Endodermal cell (in vitro differentiated cells): ENCODE data around the gene INSC. TPM values are rescaled to one million over a fixed set of nuclear protein-coding genes. Genes with fewer than 3 reads are reported as not detected.

ENCODE experiments used
- DNase-seq: peaks from one replicate; pipeline ENCODE4 v3.0.0-alpha.2; 2017
- H3K27ac ChIP-seq: 2 replicates; pipeline ENCODE4 v1.5.1; 2013; ENCODE audit warnings: mild to moderate bottlenecking, low read depth, low read length, moderate library complexity
- H3K27me3 ChIP-seq: 2 replicates; pipeline ENCODE4 v1.6.1; 2013; ENCODE audit warnings: mild to moderate bottlenecking, low read length, moderate library complexity; ENCODE audit not compliant: insufficient read depth, control insufficient read depth, poor library complexity, severe bottlenecking
- H3K36me3 ChIP-seq: 2 replicates; pipeline ENCODE4 v1.7.0; 2013; ENCODE audit warnings: mild to moderate bottlenecking, low read length, moderate library complexity; ENCODE audit not compliant: control insufficient read depth, insufficient read depth
- H3K4me1 ChIP-seq: one replicate; pipeline ENCODE4 v1.7.0; 2013; ENCODE audit warnings: low read length; ENCODE audit not compliant: control insufficient read depth, insufficient read depth
- H3K4me3 ChIP-seq: 2 replicates; pipeline ENCODE4 v1.5.1; 2013; ENCODE audit warnings: mild to moderate bottlenecking, low read length, moderate library complexity
- H3K9ac ChIP-seq: 2 replicates; pipeline ENCODE4 v1.6.1; 2013; ENCODE audit warnings: mild to moderate bottlenecking, low read length, moderate library complexity; ENCODE audit not compliant: poor library complexity, severe bottlenecking; ENCODE audit errors: extremely low read depth
- H3K9me3 ChIP-seq: 2 replicates; pipeline ENCODE4 v1.6.1; 2013; ENCODE audit warnings: mild to moderate bottlenecking, low read length, moderate library complexity; ENCODE audit not compliant: control insufficient read depth
- H3K27ac Mint-ChIP-seq: 2 replicates; pipeline ENCODE4 v1.8.0; 2020; ENCODE audit warnings: mixed read lengths
- H3K27me3 Mint-ChIP-seq: 2 replicates; pipeline ENCODE4 v1.8.0; 2021; ENCODE audit warnings: mild to moderate bottlenecking, mixed read lengths; ENCODE audit not compliant: insufficient read depth
- H3K36me3 Mint-ChIP-seq: 2 replicates; pipeline ENCODE4 v1.8.0; 2020; ENCODE audit warnings: low read depth, mixed read lengths
- H3K4me1 Mint-ChIP-seq: 2 replicates; pipeline ENCODE4 v1.8.0; 2020; ENCODE audit warnings: mixed read lengths
- H3K4me3 Mint-ChIP-seq: 2 replicates; pipeline ENCODE4 v1.8.0; 2020; ENCODE audit warnings: mild to moderate bottlenecking, moderate library complexity, mixed read lengths
- H3K9me3 Mint-ChIP-seq: 2 replicates; pipeline ENCODE4 v1.8.0; 2020; ENCODE audit warnings: mild to moderate bottlenecking, mixed read lengths
- WGBS, 2 experiments: methylation state at CpG; one replicate each; pipeline versions ENCODE4 v1.1.5 to v1.1.7; 2013; ENCODE audit warnings: missing lambda C conversion rate in 2 of 2, mixed read lengths in 1 of 2; ENCODE audit not compliant: insufficient coverage in 1 of 2, insufficient read length in 1 of 2; 5-methylcytosine and 5-hydroxymethylcytosine counted together
- total RNA-seq, 2 donors: library from RNA; stranded (reverse); fragmentation: NEBNext Ultra II Directional in 1 of 2; extraction: Animal tissue kit (Norgen Biotek cat#: 25700) in 1 of 2; gene quantifications; 2 replicates in 1 of 2; 3 replicates in 1 of 2; pipeline ENCODE4 v1.2.1, GENCODE V29; 2021
- TF ChIP-seq, protein P1 (sequence below): fragments of 200-600 bp; sonication (generic); conservative IDR thresholded peaks from 2 replicates; pipeline ENCODE4 v1.5.0; 2021; ENCODE audit warnings: antibody characterized with exemption, mild to moderate bottlenecking

The INSC gene
- total RNA-seq, 2 donors from 2014 or later: not detected

DNA sequence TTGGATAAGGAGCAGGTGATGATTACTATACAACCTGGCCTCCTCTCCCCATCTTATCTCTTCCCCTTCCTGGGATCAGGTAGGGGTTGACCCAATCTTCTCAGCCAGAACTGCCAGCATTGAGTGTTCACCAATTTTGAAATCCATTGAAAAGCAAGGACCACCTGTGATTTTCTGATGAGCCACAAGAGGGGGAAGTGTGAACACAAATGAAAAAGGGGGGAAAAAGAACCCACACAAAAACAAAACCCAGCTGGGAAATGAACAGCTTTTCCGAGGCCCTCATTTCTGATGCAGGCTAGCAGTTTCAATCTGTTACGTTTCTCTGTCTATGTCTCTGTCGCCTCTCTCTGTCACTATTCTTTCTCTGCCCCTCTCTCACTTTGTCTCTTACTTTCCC lies 161.9 kb downstream of the INSC start:
- peak; percentile 59 for DNase-seq
- no peak overlapping the region for H3K27ac ChIP-seq

DNA sequence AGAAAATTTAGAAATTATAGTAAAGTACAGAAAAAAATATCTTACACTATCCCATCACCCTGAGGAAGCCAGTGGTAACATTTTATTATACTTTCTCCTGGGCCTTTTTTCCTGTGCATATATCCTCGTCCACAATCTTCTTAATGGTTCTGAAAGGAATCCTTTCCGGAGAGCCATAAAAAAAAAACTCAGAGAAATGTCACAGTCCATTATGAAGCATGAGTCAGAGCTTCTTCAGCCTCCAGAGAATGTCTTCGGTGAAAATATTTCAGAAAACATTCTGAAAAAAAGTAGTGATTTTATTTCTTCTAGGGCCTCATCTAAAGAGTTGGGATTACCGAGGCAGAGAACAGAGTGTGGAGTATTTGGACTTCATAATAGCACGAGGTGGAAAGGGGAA lies 163.4 kb downstream of the INSC start:
- Histone ChIP-seq H3K4me3 (no peak overlapping the region), H3K27ac (no peak overlapping the region), H3K27me3 (no peaks in the 10 kb centered on the region), H3K4me1 (peaks cover 3% of the 10 kb centered on the region), H3K9me3 (no peaks in the 10 kb centered on the region), H3K36me3 (no peaks in the 10 kb centered on the region), H3K9ac (no peak overlapping the region)
- H3K27me3 Mint-ChIP-seq: no peaks in the 10 kb centered on the region
- TF ChIP-seq, protein P1, sequence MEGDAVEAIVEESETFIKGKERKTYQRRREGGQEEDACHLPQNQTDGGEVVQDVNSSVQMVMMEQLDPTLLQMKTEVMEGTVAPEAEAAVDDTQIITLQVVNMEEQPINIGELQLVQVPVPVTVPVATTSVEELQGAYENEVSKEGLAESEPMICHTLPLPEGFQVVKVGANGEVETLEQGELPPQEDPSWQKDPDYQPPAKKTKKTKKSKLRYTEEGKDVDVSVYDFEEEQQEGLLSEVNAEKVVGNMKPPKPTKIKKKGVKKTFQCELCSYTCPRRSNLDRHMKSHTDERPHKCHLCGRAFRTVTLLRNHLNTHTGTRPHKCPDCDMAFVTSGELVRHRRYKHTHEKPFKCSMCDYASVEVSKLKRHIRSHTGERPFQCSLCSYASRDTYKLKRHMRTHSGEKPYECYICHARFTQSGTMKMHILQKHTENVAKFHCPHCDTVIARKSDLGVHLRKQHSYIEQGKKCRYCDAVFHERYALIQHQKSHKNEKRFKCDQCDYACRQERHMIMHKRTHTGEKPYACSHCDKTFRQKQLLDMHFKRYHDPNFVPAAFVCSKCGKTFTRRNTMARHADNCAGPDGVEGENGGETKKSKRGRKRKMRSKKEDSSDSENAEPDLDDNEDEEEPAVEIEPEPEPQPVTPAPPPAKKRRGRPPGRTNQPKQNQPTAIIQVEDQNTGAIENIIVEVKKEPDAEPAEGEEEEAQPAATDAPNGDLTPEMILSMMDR: no peak
- H3K36me3 Mint-ChIP-seq: no peaks in the 10 kb centered on the region
- DNase-seq: no peak
- H3K27ac Mint-ChIP-seq: no peak overlapping the region
- H3K9me3 Mint-ChIP-seq: no peaks in the 10 kb centered on the region
- H3K4me3 Mint-ChIP-seq: no peak overlapping the region
- WGBS, 2 experiments: 84 to 90% methylated on average over 5 of the region's 5 CpGs
- peaks cover 16% of the 10 kb centered on the region for H3K4me1 Mint-ChIP-seq

More for the DNA sequence above, 161.9 kb downstream of the INSC start:
- Mint-ChIP-seq H3K9me3 (no peaks in the 10 kb centered on the region), H3K4me1 (peaks cover 16% of the 10 kb centered on the region), H3K27ac (no peak overlapping the region), H3K36me3 (no peaks in the 10 kb centered on the region), H3K4me3 (no peak overlapping the region), H3K27me3 (no peaks in the 10 kb centered on the region)
- no peak overlapping the region for H3K9ac ChIP-seq
- H3K27me3 ChIP-seq: no peaks in the 10 kb centered on the region
- TF ChIP-seq, protein P1: peak; percentile 71
- 44 to 61% methylated on average over 2 to 3 of the region's 3 CpGs for WGBS, 2 experiments
- H3K4me1 ChIP-seq: peaks cover 3% of the 10 kb centered on the region
- no peaks in the 10 kb centered on the region for H3K9me3 ChIP-seq
- no peak overlapping the region for H3K4me3 ChIP-seq
- no peaks in the 10 kb centered on the region for H3K36me3 ChIP-seq

DNA sequence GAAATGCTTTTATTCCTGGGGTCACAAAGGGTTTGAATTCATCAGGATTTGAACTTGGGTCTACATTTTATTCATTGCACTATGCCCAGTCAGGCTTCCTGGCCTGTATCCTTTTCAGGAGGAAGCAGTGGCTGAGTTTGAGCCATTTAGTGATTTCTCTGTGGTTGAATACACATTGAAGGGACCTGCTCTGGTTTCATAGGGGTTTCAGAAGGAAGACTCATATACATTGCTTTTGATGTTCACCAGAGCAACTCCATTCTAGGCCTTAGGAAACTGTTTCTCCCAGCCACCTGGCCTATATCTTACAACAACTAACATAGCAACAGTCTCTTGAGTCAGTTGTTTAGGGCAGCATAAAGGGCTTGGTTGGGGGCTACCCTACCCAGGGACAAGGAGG lies 165.7 kb downstream of the INSC start:
- TF ChIP-seq, protein P1: no peak
- DNase-seq: no peak
- H3K27ac ChIP-seq: no peak overlapping the region
- no peak overlapping the region for H3K27ac Mint-ChIP-seq
- no peaks in the 10 kb centered on the region for H3K9me3 ChIP-seq
- H3K4me1 ChIP-seq: peaks cover 3% of the 10 kb centered on the region
- no peaks in the 10 kb centered on the region for H3K9me3 Mint-ChIP-seq
- no peak overlapping the region for H3K9ac ChIP-seq
- H3K4me3 Mint-ChIP-seq: no peak overlapping the region
- H3K4me3 ChIP-seq: no peak overlapping the region
- no peaks in the 10 kb centered on the region for H3K27me3 Mint-ChIP-seq
- no peaks in the 10 kb centered on the region for H3K27me3 ChIP-seq
- H3K36me3 ChIP-seq: no peaks in the 10 kb centered on the region
- H3K36me3 Mint-ChIP-seq: no peaks in the 10 kb centered on the region
- H3K4me1 Mint-ChIP-seq: peaks cover 16% of the 10 kb centered on the region
